ENCODE results near the gene HSH2D. TPM values are rescaled to one million over a fixed set of nuclear protein-coding genes. Genes with fewer than 3 reads are reported as not detected.

Gene HSH2D
- total and polyA plus RNA-seq, 10 of the 15 experiments (the other 5 are each of a cell fraction or from before 2014, with no cell fraction given), result 22.0 to 145 (median 89.3) TPM

DNA sequence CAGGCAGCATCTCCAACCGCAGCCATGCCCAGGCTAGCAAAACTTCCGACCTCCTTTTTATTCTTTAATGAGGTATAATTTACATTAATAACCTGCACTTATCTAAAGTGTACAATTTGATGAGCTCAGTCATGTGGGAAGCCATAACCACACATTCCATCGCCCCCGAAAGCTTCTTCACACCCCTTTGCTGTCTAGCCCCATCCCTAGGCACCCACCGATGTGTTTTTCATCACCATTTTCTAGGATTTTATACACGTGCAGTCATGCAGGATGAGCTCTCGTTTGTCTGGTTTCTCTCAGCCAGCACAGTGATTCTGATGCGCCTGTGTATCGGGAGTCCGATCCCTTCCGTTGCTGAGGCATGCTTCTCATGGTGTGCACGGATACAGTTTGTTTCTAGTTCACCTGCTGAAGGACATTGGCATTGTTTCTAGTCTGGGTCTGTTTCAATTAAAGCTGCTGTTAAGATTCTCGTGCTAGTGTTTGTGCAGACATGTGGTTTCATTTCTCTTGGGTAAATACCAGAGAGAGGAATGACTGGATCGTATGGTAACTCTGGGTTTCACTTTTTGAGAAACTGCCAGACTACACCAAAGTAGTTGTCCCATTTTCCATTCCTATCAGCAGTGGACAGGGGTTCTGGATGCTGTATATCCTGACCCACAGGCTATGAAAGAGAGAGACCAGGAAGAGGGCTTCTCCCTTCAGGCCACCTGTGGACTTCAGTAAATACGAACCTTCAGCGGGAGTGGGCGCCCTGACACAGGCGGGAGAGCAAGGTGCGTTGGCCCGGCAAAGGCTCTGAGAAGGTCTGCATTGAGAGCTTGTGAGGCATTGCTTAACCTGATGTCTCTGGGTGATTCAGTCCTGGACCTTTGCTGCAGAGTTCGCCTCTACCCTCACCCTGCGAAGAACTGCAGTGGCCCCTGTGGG is 59.1 kb downstream of the HSH2D start:
- H3K27me3 ChIP-seq (replicated peaks in 1 of 2; ENCODE audit: control insufficient read depth in 2 of 2, insufficient read depth in 2 of 2, low read length in 1 of 2), result no peaks in the 10 kb centered on the region
- TF ChIP-seq BHLHE40 (IDR thresholded peaks at IDR 0.05; ENCODE audit: borderline replicate concordance in 1 of 2, low read depth in 2 of 2, low read length in 1 of 2), result peak in 1 of 2 experiments; percentile 32; a peak in 1 of 4 replicates
- TF ChIP-seq ZNF622 (IDR thresholded peaks at IDR 0.05), result no peak
- TF ChIP-seq, protein P1, sequence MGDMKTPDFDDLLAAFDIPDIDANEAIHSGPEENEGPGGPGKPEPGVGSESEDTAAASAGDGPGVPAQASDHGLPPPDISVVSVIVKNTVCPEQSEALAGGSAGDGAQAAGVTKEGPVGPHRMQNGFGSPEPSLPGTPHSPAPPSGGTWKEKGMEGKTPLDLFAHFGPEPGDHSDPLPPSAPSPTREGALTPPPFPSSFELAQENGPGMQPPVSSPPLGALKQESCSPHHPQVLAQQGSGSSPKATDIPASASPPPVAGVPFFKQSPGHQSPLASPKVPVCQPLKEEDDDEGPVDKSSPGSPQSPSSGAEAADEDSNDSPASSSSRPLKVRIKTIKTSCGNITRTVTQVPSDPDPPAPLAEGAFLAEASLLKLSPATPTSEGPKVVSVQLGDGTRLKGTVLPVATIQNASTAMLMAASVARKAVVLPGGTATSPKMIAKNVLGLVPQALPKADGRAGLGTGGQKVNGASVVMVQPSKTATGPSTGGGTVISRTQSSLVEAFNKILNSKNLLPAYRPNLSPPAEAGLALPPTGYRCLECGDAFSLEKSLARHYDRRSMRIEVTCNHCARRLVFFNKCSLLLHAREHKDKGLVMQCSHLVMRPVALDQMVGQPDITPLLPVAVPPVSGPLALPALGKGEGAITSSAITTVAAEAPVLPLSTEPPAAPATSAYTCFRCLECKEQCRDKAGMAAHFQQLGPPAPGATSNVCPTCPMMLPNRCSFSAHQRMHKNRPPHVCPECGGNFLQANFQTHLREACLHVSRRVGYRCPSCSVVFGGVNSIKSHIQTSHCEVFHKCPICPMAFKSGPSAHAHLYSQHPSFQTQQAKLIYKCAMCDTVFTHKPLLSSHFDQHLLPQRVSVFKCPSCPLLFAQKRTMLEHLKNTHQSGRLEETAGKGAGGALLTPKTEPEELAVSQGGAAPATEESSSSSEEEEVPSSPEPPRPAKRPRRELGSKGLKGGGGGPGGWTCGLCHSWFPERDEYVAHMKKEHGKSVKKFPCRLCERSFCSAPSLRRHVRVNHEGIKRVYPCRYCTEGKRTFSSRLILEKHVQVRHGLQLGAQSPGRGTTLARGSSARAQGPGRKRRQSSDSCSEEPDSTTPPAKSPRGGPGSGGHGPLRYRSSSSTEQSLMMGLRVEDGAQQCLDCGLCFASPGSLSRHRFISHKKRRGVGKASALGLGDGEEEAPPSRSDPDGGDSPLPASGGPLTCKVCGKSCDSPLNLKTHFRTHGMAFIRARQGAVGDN (IDR thresholded peaks at IDR 0.05), result 0 out of 2 replicates have a peak, but pooled peaks have one; percentile 48
- TF ChIP-seq IRF4 (IDR thresholded peaks at IDR 0.05; ENCODE audit: low read depth, low read length), result 0 out of 2 replicates have a peak, but pooled peaks have one; percentile 37
- TF ChIP-seq TCF3 (IDR thresholded peaks at IDR 0.05; ENCODE audit: borderline replicate concordance, insufficient read depth, low read depth, low read length), result no peak
- TF ChIP-seq, protein P2, sequence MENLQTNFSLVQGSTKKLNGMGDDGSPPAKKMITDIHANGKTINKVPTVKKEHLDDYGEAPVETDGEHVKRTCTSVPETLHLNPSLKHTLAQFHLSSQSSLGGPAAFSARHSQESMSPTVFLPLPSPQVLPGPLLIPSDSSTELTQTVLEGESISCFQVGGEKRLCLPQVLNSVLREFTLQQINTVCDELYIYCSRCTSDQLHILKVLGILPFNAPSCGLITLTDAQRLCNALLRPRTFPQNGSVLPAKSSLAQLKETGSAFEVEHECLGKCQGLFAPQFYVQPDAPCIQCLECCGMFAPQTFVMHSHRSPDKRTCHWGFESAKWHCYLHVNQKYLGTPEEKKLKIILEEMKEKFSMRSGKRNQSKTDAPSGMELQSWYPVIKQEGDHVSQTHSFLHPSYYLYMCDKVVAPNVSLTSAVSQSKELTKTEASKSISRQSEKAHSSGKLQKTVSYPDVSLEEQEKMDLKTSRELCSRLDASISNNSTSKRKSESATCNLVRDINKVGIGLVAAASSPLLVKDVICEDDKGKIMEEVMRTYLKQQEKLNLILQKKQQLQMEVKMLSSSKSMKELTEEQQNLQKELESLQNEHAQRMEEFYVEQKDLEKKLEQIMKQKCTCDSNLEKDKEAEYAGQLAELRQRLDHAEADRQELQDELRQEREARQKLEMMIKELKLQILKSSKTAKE (IDR thresholded peaks at IDR 0.05; ENCODE audit: low read depth, poor library complexity, severe bottlenecking), result no peak
- peak; percentile 51 for TF ChIP-seq RUNX3 (IDR thresholded peaks at IDR 0.05; ENCODE audit: low read length)
- no peak overlapping the region for H2AFZ ChIP-seq (ENCODE audit: control insufficient read depth, low read depth, low read length)
- BruUV-seq (replicated peaks), result no TSS peak
- H3K9me3 ChIP-seq (replicated peaks; ENCODE audit: control insufficient read depth, insufficient read depth, low read length), result no peaks in the 10 kb centered on the region
- no peak for DNase-seq (ENCODE audit: low read depth, low spot score)
- no peak overlapping the region; the same call in 1 of the 2 replicates for H3K27ac ChIP-seq (ENCODE audit: control insufficient read depth, insufficient read depth)
- peaks cover 22% of the 10 kb centered on the region for H3K4me1 ChIP-seq (ENCODE audit: control insufficient read depth, insufficient read depth, low read length)
- peak overlapping the region; percentile 42; the same call in 1 of the 2 replicates for H3K4me2 ChIP-seq (ENCODE audit: control insufficient read depth, insufficient read depth)
- FAIRE-seq, result no peak
- RAD21 ChIA-PET (ENCODE audit: unreplicated experiment), result interaction anchor here (0.8 kb wide), 1 partner anchor 21 kb away, joined by 3 read pairs; no protein-coding TSS in a partner anchor
- H4K20me1 ChIP-seq (ENCODE audit: control insufficient read depth, insufficient read depth), result no peaks in the 10 kb centered on the region; the same call in 1 of the 2 replicates
- in situ Hi-C loops (cut with MboI), result no loop called here
- H3K9ac ChIP-seq (ENCODE audit: control insufficient read depth, insufficient read depth, low read length), result no peak overlapping the region
- no peak overlapping the region for H3K4me3 ChIP-seq
- 74% methylated on average over 20 of the region's 22 CpGs for WGBS (ENCODE audit: insufficient coverage, insufficient replicate concordance, low lambda C conversion rate, missing lambda C conversion rate)
- CTCF ChIA-PET, result interaction anchor here (0.6 to 1.3 kb wide), 3 partner anchors 161 to 214 kb away, joined by 3 to 4 read pairs (median 4); no protein-coding TSS in a partner anchor
- peak; percentile 26 for ATAC-seq
- SMC1A ChIA-PET (ENCODE audit: uncharacterized antibody, unreplicated experiment), result interaction anchor here (1.1 kb wide), 1 partner anchor 18 kb away, joined by 3 read pairs; the partner anchor contains the start of gene FAM32A
- peaks cover 3 to 13% of the 10 kb centered on the region in 2 experiments; a peak in 3 of 4 replicates for H3K36me3 ChIP-seq (ENCODE audit: control insufficient read depth in 2 of 2, insufficient read depth in 2 of 2, low read length in 1 of 2)
- H3K79me2 ChIP-seq (ENCODE audit: control insufficient read depth, insufficient read depth, low read length), result peaks cover 24% of the 10 kb centered on the region
- POLR2A ChIA-PET, result interaction anchor here (0.9 kb wide), 1 partner anchor 161 kb away, joined by 3 read pairs; no protein-coding TSS in a partner anchor
- intact Hi-C loops (cut with micrococcal nuclease; ENCODE audit: unreplicated experiment), result no loop called here
